GM23338 (cell line): Measurements from ENCODE around the gene ARID1B. TPM values are rescaled to one million over a fixed set of nuclear protein-coding genes. Genes with fewer than 3 reads are reported as not detected.

Experiments
- ATAC-seq: fragments of 200-7000 bp; cut with Tn5 transposase; 3 replicates; pipeline ENCODE4 v1.9.1; 2020
- DNase-seq: peaks from one replicate; pipeline ENCODE4 v3.0.0-alpha.2; 2015; ENCODE audit warnings: low spot score
- H2AFZ ChIP-seq: fragments of 200-600 bp; sonication (generic); 2 replicates; pipeline ENCODE4 v1.8.0; 2016; ENCODE audit warnings: antibody characterized with exemption, mild to moderate bottlenecking, moderate library complexity
- H3F3A ChIP-seq: fragments of 200-600 bp; sonication (generic); replicated peaks from 2 replicates; pipeline ENCODE4 v1.8.0; 2017; ENCODE audit warnings: antibody characterized with exemption, mixed run types, low read depth
- H3K27ac ChIP-seq: fragments of 200-600 bp; sonication (generic); 2 replicates; pipeline ENCODE4 v1.6.1; 2016; ENCODE audit warnings: low read depth
- H3K27me3 ChIP-seq: fragments of 200-600 bp; sonication (generic); 2 replicates; pipeline ENCODE4 v1.8.0; 2016; ENCODE audit warnings: mild to moderate bottlenecking, mixed run types, moderate library complexity; ENCODE audit not compliant: insufficient read depth
- H3K36me3 ChIP-seq: fragments of 200-600 bp; sonication (generic); 2 replicates; pipeline ENCODE4 v1.8.0; 2016; ENCODE audit warnings: mild to moderate bottlenecking; ENCODE audit not compliant: insufficient read depth
- H3K4me1 ChIP-seq: fragments of 200-600 bp; sonication (generic); 2 replicates; pipeline ENCODE4 v1.8.0; 2016; ENCODE audit warnings: mild to moderate bottlenecking, moderate library complexity; ENCODE audit not compliant: insufficient read depth
- H3K4me2 ChIP-seq: fragments of 200-600 bp; sonication (generic); 2 replicates; pipeline ENCODE4 v1.7.1; 2017; ENCODE audit warnings: mixed run types
- H3K4me3 ChIP-seq: fragments of 200-600 bp; sonication (generic); 2 replicates; pipeline ENCODE4 v1.6.1; 2016; ENCODE audit warnings: mixed run types
- H3K79me2 ChIP-seq: fragments of 200-600 bp; sonication (generic); replicated peaks from 2 replicates; pipeline ENCODE4 v1.8.0; 2017; ENCODE audit warnings: mild to moderate bottlenecking; ENCODE audit not compliant: insufficient read depth
- H3K9me2 ChIP-seq: fragments of 200-600 bp; sonication (generic); 2 replicates; pipeline ENCODE4 v1.8.0; 2017; ENCODE audit not compliant: insufficient read depth
- H4K20me1 ChIP-seq: fragments of 200-600 bp; sonication (generic); replicated peaks from 2 replicates; pipeline ENCODE4 v1.8.0; 2017; ENCODE audit warnings: mild to moderate bottlenecking; ENCODE audit not compliant: insufficient read depth
- H3K27ac Mint-ChIP-seq: 2 replicates; pipeline ENCODE4 v1.8.0; 2020; ENCODE audit warnings: inconsistent platforms, mild to moderate bottlenecking, moderate library complexity, mixed read lengths
- H3K27me3 Mint-ChIP-seq: 3 replicates; pipeline ENCODE4 v1.8.0; 2022; ENCODE audit warnings: low read depth, mild to moderate bottlenecking, moderate library complexity, mixed read lengths, inconsistent platforms; ENCODE audit not compliant: insufficient read depth, poor library complexity
- H3K36me3 Mint-ChIP-seq: 3 replicates; pipeline ENCODE4 v1.8.0; 2021; ENCODE audit warnings: low read depth, mild to moderate bottlenecking, inconsistent platforms, moderate library complexity, mixed read lengths
- H3K4me1 Mint-ChIP-seq: 3 replicates; pipeline ENCODE4 v1.8.0; 2020; ENCODE audit warnings: mild to moderate bottlenecking, inconsistent platforms, mixed read lengths
- H3K4me3 Mint-ChIP-seq: 3 replicates; pipeline ENCODE4 v1.8.0; 2021; ENCODE audit warnings: moderate library complexity, mild to moderate bottlenecking, inconsistent platforms, mixed read lengths
- H3K9me3 Mint-ChIP-seq: 3 replicates; pipeline ENCODE4 v1.8.0; 2020; ENCODE audit warnings: moderate library complexity, mild to moderate bottlenecking, inconsistent platforms, mixed read lengths
- CREB1 ChIP-seq: fragments of 250-450 bp; sonication (Bioruptor Pico); IDR thresholded peaks from 2 replicates; pipeline ENCODE4 v1.5.0; 2020; ENCODE audit warnings: low read depth, mild to moderate bottlenecking, moderate library complexity
- EZH2 ChIP-seq: fragments of 200-600 bp; sonication (generic); IDR thresholded peaks from one replicate; pipeline ENCODE4 v1.8.0; 2017; ENCODE audit warnings: antibody characterized with exemption, mild to moderate bottlenecking, low read depth; ENCODE audit not compliant: unreplicated experiment
- EZH2phosphoT487 ChIP-seq: fragments of 200-600 bp; sonication (generic); IDR thresholded peaks from one replicate; pipeline ENCODE4 v1.8.1; 2018; ENCODE audit warnings: antibody characterized with exemption; ENCODE audit not compliant: unreplicated experiment
- JUNB ChIP-seq: IDR thresholded peaks from one replicate; pipeline ENCODE4 v1.6.1; 2016; ENCODE audit warnings: antibody characterized with exemption; ENCODE audit not compliant: unreplicated experiment
- NANOG ChIP-seq: IDR thresholded peaks from 2 replicates; pipeline ENCODE4 v1.6.1; 2016; ENCODE audit warnings: antibody characterized with exemption, borderline replicate concordance
- POLR2AphosphoS5 ChIP-seq: IDR thresholded peaks from 2 replicates; pipeline ENCODE4 v1.6.1; 2016; ENCODE audit warnings: antibody characterized with exemption, low read depth
- STAT1 ChIP-seq: IDR thresholded peaks from one replicate; pipeline ENCODE4 v1.6.1; 2016; ENCODE audit warnings: antibody characterized with exemption; ENCODE audit not compliant: unreplicated experiment
- ZNF114 ChIP-seq: fragments of 250-450 bp; sonication (Bioruptor Pico); IDR thresholded peaks from 2 replicates; pipeline ENCODE4 v1.5.0; 2020; ENCODE audit warnings: mild to moderate bottlenecking, moderate library complexity
- ZNF331 ChIP-seq: fragments of 250-450 bp; sonication (Bioruptor Pico); IDR thresholded peaks from 2 replicates; pipeline ENCODE4 v1.5.0; 2020; ENCODE audit warnings: low read depth, mild to moderate bottlenecking, moderate library complexity
- polyA plus RNA-seq: library from polyadenylated mRNA; unstranded; fragments of >200 nt; fragmentation: Nextera tagmentation; extraction: Ambion mirVana; gene quantifications from 2 replicates; pipeline ENCODE4 v1.2.1, GENCODE V29; 2016
- total RNA-seq: library from RNA; depleted of rRNA; stranded (reverse); fragments of >200 nt; shearing (Covaris generic); gene quantifications from 2 replicates; pipeline ENCODE4 v1.2.3, GENCODE V29; 2014
- TF ChIP-seq, protein P1 (sequence below): IDR thresholded peaks from one replicate; pipeline ENCODE4 v1.6.1; 2018; ENCODE audit warnings: antibody characterized with exemption; ENCODE audit not compliant: unreplicated experiment
- TF ChIP-seq, protein P2 (sequence below), 2 experiments: fragments of 200-600 bp in 1 of 2; sonication (generic) in 1 of 2; conservative IDR thresholded peaks; 2 replicates each; pipeline versions ENCODE4 v1.5.1 to v1.6.1; 2016 to 2017; ENCODE audit warnings: antibody characterized with exemption in 2 of 2, low read depth in 2 of 2, mild to moderate bottlenecking in 2 of 2, moderate library complexity in 1 of 2
- TF ChIP-seq, protein P3 (sequence below): IDR thresholded peaks from 2 replicates; pipeline ENCODE4 v1.6.1; 2016; ENCODE audit warnings: antibody characterized with exemption

The ARID1B gene
- total and polyA plus RNA-seq, 2 experiments from 2014 or later, result 59.3 to 72.2 TPM

DNA sequence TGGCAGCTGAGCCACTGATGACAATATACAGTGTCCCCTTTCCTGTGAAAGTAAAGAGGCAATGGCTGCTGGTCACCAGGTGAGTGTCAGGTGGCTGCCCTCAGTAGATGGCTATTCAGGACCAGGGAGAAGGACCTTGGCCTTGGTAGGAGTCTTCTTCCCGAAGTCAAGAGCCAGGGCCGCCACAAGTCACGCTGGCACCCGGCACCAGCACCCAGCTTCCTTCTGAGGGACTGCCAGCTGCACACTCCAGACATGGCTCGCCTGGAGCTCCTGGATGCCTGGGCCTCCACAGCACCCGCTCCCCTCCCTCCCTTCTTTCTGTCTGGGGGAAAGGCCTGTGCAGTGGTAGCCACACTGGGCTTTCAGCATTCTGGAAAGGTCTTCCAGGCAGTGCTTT lies 419.2 kb downstream of the ARID1B start (continued):
- TF ChIP-seq, protein P1, sequence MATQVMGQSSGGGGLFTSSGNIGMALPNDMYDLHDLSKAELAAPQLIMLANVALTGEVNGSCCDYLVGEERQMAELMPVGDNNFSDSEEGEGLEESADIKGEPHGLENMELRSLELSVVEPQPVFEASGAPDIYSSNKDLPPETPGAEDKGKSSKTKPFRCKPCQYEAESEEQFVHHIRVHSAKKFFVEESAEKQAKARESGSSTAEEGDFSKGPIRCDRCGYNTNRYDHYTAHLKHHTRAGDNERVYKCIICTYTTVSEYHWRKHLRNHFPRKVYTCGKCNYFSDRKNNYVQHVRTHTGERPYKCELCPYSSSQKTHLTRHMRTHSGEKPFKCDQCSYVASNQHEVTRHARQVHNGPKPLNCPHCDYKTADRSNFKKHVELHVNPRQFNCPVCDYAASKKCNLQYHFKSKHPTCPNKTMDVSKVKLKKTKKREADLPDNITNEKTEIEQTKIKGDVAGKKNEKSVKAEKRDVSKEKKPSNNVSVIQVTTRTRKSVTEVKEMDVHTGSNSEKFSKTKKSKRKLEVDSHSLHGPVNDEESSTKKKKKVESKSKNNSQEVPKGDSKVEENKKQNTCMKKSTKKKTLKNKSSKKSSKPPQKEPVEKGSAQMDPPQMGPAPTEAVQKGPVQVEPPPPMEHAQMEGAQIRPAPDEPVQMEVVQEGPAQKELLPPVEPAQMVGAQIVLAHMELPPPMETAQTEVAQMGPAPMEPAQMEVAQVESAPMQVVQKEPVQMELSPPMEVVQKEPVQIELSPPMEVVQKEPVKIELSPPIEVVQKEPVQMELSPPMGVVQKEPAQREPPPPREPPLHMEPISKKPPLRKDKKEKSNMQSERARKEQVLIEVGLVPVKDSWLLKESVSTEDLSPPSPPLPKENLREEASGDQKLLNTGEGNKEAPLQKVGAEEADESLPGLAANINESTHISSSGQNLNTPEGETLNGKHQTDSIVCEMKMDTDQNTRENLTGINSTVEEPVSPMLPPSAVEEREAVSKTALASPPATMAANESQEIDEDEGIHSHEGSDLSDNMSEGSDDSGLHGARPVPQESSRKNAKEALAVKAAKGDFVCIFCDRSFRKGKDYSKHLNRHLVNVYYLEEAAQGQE, result no peak
- TF ChIP-seq, protein P2, sequence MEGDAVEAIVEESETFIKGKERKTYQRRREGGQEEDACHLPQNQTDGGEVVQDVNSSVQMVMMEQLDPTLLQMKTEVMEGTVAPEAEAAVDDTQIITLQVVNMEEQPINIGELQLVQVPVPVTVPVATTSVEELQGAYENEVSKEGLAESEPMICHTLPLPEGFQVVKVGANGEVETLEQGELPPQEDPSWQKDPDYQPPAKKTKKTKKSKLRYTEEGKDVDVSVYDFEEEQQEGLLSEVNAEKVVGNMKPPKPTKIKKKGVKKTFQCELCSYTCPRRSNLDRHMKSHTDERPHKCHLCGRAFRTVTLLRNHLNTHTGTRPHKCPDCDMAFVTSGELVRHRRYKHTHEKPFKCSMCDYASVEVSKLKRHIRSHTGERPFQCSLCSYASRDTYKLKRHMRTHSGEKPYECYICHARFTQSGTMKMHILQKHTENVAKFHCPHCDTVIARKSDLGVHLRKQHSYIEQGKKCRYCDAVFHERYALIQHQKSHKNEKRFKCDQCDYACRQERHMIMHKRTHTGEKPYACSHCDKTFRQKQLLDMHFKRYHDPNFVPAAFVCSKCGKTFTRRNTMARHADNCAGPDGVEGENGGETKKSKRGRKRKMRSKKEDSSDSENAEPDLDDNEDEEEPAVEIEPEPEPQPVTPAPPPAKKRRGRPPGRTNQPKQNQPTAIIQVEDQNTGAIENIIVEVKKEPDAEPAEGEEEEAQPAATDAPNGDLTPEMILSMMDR (conservative IDR thresholded peaks at IDR 0.05; ENCODE audit: low read depth in 2 of 2), result no peak
- TF ChIP-seq STAT1, result no peak

DNA sequence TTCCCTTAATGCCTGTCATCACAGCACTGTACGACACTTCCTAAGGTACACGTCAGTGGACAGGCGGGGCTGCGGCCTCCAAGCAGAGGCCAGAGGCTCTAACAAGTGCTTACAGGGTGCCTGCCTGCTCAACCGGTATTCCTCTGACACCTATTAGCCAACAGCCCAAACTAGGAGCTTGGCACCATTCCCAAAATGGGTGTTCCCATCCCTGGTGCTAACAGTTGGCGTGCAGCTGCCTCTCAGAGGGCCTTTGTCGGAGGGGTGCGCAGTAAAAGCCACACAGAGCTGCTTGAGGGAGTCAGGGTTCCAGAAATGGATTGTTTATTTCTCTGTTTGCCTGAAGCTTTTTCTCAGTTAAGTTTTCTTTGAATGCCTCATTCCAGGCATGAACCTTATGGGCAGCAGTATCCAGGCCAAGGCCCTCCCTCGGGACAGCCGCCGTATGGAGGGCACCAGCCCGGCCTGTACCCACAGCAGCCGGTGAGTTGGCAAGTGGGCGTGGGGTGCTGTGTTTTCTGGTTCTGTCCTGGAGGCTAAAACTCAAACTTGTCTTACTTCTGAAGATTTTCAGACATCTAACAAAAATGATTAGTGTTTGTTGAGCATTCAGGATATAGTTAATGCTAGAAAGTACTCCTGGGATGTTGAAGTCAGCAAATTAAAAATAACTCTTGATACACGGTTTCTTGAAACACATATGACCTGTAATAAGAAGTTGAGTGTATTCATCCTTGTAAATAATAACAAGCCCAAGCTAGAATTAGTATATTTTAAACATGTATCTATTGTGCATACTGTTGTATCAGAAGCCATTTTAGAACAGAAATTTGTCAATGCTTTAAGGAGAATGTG lies 421.5 kb downstream of the ARID1B start:
- H3K4me3 Mint-ChIP-seq, result no peak overlapping the region
- H3K4me3 ChIP-seq, result no peak overlapping the region
- no peak overlapping the region for H3K27ac ChIP-seq
- no peaks in the 10 kb centered on the region; the same call in 1 of the 2 replicates for H4K20me1 ChIP-seq
- peaks cover 6% of the 10 kb centered on the region; the same call in 1 of the 3 replicates for H3K4me1 Mint-ChIP-seq
- no peaks in the 10 kb centered on the region; the same call in 2 of the 3 replicates for H3K9me3 Mint-ChIP-seq
- no peaks in the 10 kb centered on the region for H3K9me2 ChIP-seq
- no peak overlapping the region for H3K4me2 ChIP-seq
- ATAC-seq (no peak), DNase-seq (no peak)
- H3K4me1 ChIP-seq, result no peaks in the 10 kb centered on the region
- H3K27ac Mint-ChIP-seq, result no peak overlapping the region
- no peaks in the 10 kb centered on the region for H3K27me3 Mint-ChIP-seq
- H3K36me3 ChIP-seq, result peaks cover 10% of the 10 kb centered on the region
- H3K79me2 ChIP-seq, result no peaks in the 10 kb centered on the region
- no peaks in the 10 kb centered on the region for H3F3A ChIP-seq
- peaks cover 32% of the 10 kb centered on the region for H3K36me3 Mint-ChIP-seq
- no peaks in the 10 kb centered on the region for H3K27me3 ChIP-seq
- no peak overlapping the region for H2AFZ ChIP-seq
- TF ChIP-seq EZH2, result no peak
- TF ChIP-seq, protein P3, sequence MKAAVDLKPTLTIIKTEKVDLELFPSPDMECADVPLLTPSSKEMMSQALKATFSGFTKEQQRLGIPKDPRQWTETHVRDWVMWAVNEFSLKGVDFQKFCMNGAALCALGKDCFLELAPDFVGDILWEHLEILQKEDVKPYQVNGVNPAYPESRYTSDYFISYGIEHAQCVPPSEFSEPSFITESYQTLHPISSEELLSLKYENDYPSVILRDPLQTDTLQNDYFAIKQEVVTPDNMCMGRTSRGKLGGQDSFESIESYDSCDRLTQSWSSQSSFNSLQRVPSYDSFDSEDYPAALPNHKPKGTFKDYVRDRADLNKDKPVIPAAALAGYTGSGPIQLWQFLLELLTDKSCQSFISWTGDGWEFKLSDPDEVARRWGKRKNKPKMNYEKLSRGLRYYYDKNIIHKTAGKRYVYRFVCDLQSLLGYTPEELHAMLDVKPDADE, result no peak
- no peak for TF ChIP-seq JUNB
- no peak for TF ChIP-seq NANOG
- TF ChIP-seq ZNF331 (CRISPR knock-in tag), result no peak
- TF ChIP-seq, protein P1, result no peak
- TF ChIP-seq, protein P2 (conservative IDR thresholded peaks at IDR 0.05; ENCODE audit: low read depth in 2 of 2), result no peak
- no peak for TF ChIP-seq EZH2phosphoT487
- no peak for TF ChIP-seq STAT1
- TF ChIP-seq CREB1, result no peak
- TF ChIP-seq ZNF114 (CRISPR knock-in tag), result no peak
- TF ChIP-seq POLR2AphosphoS5, result no peak
